ENCODE data around the gene DYNLL1.

The DYNLL1 gene

GRCh38 chr12:120460157-120460556, 35.8 kb upstream of the DYNLL1 start:
- DNase-seq (ENCODE audit: extremely low read depth, low read depth) = no peak
- TF ChIP-seq, protein P1, sequence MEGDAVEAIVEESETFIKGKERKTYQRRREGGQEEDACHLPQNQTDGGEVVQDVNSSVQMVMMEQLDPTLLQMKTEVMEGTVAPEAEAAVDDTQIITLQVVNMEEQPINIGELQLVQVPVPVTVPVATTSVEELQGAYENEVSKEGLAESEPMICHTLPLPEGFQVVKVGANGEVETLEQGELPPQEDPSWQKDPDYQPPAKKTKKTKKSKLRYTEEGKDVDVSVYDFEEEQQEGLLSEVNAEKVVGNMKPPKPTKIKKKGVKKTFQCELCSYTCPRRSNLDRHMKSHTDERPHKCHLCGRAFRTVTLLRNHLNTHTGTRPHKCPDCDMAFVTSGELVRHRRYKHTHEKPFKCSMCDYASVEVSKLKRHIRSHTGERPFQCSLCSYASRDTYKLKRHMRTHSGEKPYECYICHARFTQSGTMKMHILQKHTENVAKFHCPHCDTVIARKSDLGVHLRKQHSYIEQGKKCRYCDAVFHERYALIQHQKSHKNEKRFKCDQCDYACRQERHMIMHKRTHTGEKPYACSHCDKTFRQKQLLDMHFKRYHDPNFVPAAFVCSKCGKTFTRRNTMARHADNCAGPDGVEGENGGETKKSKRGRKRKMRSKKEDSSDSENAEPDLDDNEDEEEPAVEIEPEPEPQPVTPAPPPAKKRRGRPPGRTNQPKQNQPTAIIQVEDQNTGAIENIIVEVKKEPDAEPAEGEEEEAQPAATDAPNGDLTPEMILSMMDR (IDR thresholded peaks at IDR 0.05; ENCODE audit: low read depth, low read length) = no peak

DNA sequence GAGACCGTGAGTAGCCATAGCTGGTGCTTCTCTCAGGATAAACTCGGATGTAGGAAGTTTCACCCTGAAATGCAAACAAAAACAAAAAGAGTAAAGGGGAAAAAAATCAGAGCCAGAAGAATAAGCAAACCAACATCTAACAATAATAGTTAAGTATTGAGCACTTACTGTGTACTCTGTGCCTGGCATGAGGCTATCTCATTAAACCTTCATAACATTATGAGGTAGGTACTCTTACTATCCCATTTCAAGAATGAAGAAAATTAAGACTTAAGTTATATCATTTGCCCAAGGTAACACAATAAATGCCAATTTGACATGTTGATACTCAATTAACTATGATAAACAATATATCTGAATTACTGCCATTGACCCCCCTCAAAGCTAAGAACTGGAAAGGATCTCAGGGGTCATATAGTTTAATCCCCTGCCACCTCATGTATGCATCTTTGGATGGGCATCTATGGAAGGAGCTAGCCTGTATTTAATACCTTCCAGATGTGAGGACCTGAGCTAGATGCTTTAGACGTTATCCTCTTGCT, 33.7 kb upstream of the DYNLL1 start:
- TF ChIP-seq, protein P1 (IDR thresholded peaks at IDR 0.05; ENCODE audit: low read depth, low read length) = no peak
- no peak for DNase-seq (ENCODE audit: extremely low read depth, low read depth)

GRCh38 chr12:120463712-120464111, 32.2 kb upstream of the DYNLL1 start:
- TF ChIP-seq, protein P1 (IDR thresholded peaks at IDR 0.05; ENCODE audit: low read depth, low read length) = no peak
- no peak for DNase-seq (ENCODE audit: extremely low read depth, low read depth)

DNA sequence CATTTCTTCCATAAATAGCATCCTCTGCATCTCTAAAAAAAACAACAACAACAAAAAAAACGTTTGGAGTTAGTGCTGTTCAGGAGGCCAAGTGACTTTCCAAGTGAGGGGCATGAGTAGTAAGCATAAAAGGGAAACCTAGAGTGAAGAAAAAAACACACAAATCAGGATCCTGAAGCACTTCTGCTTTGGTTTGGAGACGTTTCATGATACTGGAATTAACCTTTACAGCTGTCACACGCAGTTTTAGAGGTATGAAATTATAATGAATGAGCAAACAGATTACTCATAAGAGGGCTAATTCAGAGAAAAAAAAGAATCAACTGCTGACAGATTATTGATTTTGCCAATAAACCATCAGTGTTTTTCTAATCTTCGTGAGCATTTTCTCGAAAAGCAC, 30.2 kb upstream of the DYNLL1 start:
- TF ChIP-seq, protein P1 (IDR thresholded peaks at IDR 0.05; ENCODE audit: low read depth, low read length) = no peak
- DNase-seq (ENCODE audit: extremely low read depth, low read depth) = no peak

- TF ChIP-seq, protein P1 (IDR thresholded peaks at IDR 0.05; ENCODE audit: low read depth, low read length) = peak; percentile 65
- DNase-seq (ENCODE audit: extremely low read depth, low read depth) = no peak
These were observed 29.2 kb upstream of the DYNLL1 start for GRCh38 chr12:120466560-120467315.

- no peak for DNase-seq (ENCODE audit: extremely low read depth, low read depth)
- TF ChIP-seq, protein P1 (IDR thresholded peaks at IDR 0.05; ENCODE audit: low read depth, low read length) = no peak
These were observed 28.5 kb upstream of the DYNLL1 start for GRCh38 chr12:120467439-120467838.

- TF ChIP-seq, protein P1 (IDR thresholded peaks at IDR 0.05; ENCODE audit: low read depth, low read length) = no peak
- DNase-seq (ENCODE audit: extremely low read depth, low read depth) = peak; percentile 27
These were observed 27.5 kb upstream of the DYNLL1 start for GRCh38 chr12:120468325-120468820.
